SU-DHL-6 (cell line): Measurements from ENCODE around the gene P2RY14.

ENCODE experiments used
- EZH2phosphoT487 ChIP-seq: fragments of 200-600 bp; sonication (generic), shearing (Covaris generic); conservative IDR thresholded peaks from 2 replicates; pipeline ENCODE4 v1.6.1; 2018; ENCODE audit warnings: mild to moderate bottlenecking, antibody characterized with exemption, low read length, moderate library complexity, mixed read lengths
- TF ChIP-seq, protein P1 (sequence below): fragments of 200-600 bp; sonication (generic); IDR thresholded peaks from one replicate; pipeline ENCODE4 v1.5.1; 2017; ENCODE audit warnings: antibody characterized with exemption, mild to moderate bottlenecking, low read length, moderate library complexity; ENCODE audit not compliant: insufficient read depth, poor library complexity, severe bottlenecking

GRCh38 chr3:151259664-151260063, 18.7 kb downstream of the P2RY14 start:
- TF ChIP-seq, protein P1, sequence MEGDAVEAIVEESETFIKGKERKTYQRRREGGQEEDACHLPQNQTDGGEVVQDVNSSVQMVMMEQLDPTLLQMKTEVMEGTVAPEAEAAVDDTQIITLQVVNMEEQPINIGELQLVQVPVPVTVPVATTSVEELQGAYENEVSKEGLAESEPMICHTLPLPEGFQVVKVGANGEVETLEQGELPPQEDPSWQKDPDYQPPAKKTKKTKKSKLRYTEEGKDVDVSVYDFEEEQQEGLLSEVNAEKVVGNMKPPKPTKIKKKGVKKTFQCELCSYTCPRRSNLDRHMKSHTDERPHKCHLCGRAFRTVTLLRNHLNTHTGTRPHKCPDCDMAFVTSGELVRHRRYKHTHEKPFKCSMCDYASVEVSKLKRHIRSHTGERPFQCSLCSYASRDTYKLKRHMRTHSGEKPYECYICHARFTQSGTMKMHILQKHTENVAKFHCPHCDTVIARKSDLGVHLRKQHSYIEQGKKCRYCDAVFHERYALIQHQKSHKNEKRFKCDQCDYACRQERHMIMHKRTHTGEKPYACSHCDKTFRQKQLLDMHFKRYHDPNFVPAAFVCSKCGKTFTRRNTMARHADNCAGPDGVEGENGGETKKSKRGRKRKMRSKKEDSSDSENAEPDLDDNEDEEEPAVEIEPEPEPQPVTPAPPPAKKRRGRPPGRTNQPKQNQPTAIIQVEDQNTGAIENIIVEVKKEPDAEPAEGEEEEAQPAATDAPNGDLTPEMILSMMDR, result no peak
- TF ChIP-seq EZH2phosphoT487, result no peak
